ENCODE results near the gene BTN3A1.

The BTN3A1 gene

DNA sequence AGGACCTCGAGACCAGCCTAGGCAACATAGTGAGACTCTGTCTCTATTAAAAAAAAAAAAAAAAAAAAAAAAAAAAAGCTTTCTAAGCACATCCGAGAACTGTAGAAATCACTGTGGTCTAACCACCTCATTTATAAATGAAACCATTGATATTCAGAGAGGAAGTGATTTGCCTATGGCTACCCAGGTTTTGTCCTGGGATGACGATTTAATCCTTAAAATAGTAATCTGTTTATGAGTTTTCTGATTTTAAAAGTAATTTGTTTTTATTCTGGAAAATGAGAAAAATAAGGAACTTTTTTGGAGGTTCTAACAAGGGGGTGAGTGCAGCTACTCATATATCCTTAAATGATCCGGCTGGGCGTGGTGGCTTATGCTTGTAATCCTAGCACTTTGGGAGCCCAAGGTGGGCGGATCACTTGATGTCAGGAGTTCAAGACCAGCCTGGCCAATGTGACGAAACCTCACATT lies 43.5 kb upstream of the BTN3A1 start:
- ATAC-seq (ENCODE audit: low read depth): no peak

DNA sequence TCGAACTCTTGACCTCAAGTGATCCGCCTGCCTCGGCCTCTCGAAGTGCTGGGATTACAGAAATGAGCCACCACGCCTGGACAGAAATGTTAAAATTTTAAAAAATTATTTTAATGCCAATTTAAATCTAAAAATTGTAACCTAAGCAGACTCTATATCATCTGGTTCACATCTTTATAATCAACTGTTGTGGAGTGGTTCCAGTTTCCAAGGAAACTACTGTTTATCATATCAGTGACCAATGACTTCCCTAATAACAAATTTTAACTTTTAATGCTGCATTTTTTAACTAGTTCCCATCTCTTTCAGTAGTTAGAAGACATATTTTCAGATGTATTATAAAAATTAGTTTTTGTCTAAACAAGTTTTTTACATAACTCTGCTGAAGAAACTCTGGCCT lies 42.3 kb upstream of the BTN3A1 start:
- ATAC-seq (ENCODE audit: low read depth) (no peak), DNase-seq (ENCODE audit: low spot score) (no peak)
- H3K9me3 ChIP-seq (ENCODE audit: severe bottlenecking): no peaks in the 10 kb centered on the region
- no peak overlapping the region for H3K4me3 ChIP-seq (ENCODE audit: severe bottlenecking)
- H3K27ac ChIP-seq (ENCODE audit: poor library complexity, severe bottlenecking): no peak overlapping the region
- TF ChIP-seq, protein P1, sequence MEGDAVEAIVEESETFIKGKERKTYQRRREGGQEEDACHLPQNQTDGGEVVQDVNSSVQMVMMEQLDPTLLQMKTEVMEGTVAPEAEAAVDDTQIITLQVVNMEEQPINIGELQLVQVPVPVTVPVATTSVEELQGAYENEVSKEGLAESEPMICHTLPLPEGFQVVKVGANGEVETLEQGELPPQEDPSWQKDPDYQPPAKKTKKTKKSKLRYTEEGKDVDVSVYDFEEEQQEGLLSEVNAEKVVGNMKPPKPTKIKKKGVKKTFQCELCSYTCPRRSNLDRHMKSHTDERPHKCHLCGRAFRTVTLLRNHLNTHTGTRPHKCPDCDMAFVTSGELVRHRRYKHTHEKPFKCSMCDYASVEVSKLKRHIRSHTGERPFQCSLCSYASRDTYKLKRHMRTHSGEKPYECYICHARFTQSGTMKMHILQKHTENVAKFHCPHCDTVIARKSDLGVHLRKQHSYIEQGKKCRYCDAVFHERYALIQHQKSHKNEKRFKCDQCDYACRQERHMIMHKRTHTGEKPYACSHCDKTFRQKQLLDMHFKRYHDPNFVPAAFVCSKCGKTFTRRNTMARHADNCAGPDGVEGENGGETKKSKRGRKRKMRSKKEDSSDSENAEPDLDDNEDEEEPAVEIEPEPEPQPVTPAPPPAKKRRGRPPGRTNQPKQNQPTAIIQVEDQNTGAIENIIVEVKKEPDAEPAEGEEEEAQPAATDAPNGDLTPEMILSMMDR (IDR thresholded peaks at IDR 0.05; ENCODE audit: poor library complexity, severe bottlenecking): no peak
- H3K36me3 ChIP-seq (ENCODE audit: low read depth): no peaks in the 10 kb centered on the region
- no peaks in the 10 kb centered on the region for H3K27me3 ChIP-seq (ENCODE audit: insufficient read depth, poor library complexity, severe bottlenecking)
- H3K4me1 ChIP-seq (ENCODE audit: insufficient read depth, poor library complexity, severe bottlenecking): peaks cover 7% of the 10 kb centered on the region

More for the DNA sequence above, 43.5 kb upstream of the BTN3A1 start:
- no peak for DNase-seq (ENCODE audit: low spot score)
- Histone ChIP-seq H3K27me3 (ENCODE audit: insufficient read depth, poor library complexity, severe bottlenecking) (no peaks in the 10 kb centered on the region), H3K4me1 (ENCODE audit: insufficient read depth, poor library complexity, severe bottlenecking) (no peaks in the 10 kb centered on the region), H3K27ac (ENCODE audit: poor library complexity, severe bottlenecking) (no peak overlapping the region), H3K36me3 (ENCODE audit: low read depth) (no peaks in the 10 kb centered on the region), H3K9me3 (ENCODE audit: severe bottlenecking) (no peaks in the 10 kb centered on the region), H3K4me3 (ENCODE audit: severe bottlenecking) (no peak overlapping the region)
- TF ChIP-seq, protein P1 (IDR thresholded peaks at IDR 0.05; ENCODE audit: poor library complexity, severe bottlenecking): no peak

DNA sequence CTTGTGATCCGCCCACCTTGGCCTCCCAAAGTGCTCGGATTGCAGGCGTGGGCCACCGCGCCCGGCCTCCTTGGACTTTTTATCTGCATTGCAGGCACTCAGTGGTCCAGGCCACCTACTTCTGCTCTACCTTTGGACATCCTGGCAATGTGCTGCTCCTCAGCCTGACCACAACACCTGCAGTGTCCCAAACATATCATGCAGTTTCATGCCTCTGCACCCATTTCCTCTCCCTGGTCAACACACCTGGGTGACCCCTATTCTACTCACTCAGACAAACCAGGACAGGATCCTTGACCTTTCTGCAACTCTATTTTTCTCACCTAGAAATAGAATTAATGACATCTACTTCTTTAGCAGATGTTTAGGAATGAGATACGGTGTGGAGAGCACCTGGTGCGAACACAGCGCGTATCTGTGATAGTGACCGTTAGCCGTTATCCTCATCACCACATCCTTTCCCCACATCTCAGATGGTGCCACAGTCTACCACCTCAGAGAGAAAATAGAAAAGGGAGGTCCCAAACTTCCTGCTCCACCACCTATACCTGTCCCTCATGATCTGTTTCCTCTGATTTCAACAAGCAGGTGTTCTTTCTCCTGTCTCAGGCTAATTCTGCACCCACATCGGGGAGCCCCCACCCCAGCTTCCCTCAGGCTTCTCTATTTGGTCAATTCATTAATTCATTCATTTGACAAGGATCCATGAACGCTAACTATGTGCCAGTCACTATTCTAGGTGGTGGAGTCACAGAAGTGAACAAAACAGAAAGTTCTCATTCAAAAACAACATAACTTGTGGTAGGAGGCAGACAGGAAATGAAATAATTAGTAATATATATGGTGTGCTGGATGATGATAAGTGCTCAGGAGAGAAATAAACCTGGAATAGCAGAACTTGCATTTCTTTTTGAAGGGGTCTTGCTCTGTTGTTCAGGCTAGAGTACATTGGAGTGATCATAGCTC lies 41.3 kb upstream of the BTN3A1 start:
- Histone ChIP-seq H3K27me3 (ENCODE audit: insufficient read depth, poor library complexity, severe bottlenecking) (no peaks in the 10 kb centered on the region), H3K4me1 (ENCODE audit: insufficient read depth, poor library complexity, severe bottlenecking) (peaks cover 9% of the 10 kb centered on the region), H3K27ac (ENCODE audit: poor library complexity, severe bottlenecking) (no peak overlapping the region), H3K4me3 (ENCODE audit: severe bottlenecking) (no peak overlapping the region), H3K9me3 (ENCODE audit: severe bottlenecking) (no peaks in the 10 kb centered on the region), H3K36me3 (ENCODE audit: low read depth) (no peaks in the 10 kb centered on the region)
- DNase-seq (ENCODE audit: low spot score) (no peak), ATAC-seq (ENCODE audit: low read depth) (no peak)
- TF ChIP-seq, protein P1 (IDR thresholded peaks at IDR 0.05; ENCODE audit: poor library complexity, severe bottlenecking): no peak

DNA sequence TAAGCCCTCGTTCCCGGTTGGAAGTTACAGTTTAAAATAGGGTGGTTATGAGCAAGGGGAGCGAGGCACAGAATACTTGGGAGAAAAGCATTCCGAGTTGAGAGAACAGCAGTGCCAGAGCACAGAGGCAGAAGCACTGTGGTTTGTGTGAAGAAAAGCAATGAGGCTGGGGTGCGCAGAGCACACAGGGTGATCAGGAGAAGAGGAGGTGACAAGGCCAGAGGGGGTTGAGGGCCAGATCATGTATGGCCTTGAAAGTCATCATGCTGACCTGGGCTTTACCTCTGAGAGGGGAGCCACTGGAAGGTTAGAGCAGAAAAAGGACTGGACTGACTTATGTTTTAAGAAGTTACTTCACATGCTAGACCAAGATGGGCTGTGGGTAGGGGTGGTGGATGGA lies 40.5 kb upstream of the BTN3A1 start:
- Histone ChIP-seq H3K27ac (ENCODE audit: poor library complexity, severe bottlenecking) (no peak overlapping the region), H3K4me1 (ENCODE audit: insufficient read depth, poor library complexity, severe bottlenecking) (peaks cover 14% of the 10 kb centered on the region), H3K4me3 (ENCODE audit: severe bottlenecking) (no peak overlapping the region), H3K36me3 (ENCODE audit: low read depth) (no peaks in the 10 kb centered on the region), H3K9me3 (ENCODE audit: severe bottlenecking) (no peaks in the 10 kb centered on the region), H3K27me3 (ENCODE audit: insufficient read depth, poor library complexity, severe bottlenecking) (no peaks in the 10 kb centered on the region)
- TF ChIP-seq, protein P1 (IDR thresholded peaks at IDR 0.05; ENCODE audit: poor library complexity, severe bottlenecking): no peak
- no peak for DNase-seq (ENCODE audit: low spot score)
- no peak for ATAC-seq (ENCODE audit: low read depth)

Measured in RWPE2 (cell line).